GM12891 (cell line): Measurements from ENCODE around the gene FBP1.
A peak's percentile ranks its signal among the peaks of the same experiment; 100 is the strongest.
"Not testable (repeated sequence)": the region's sequence is repeated elsewhere in the genome, so short reads cannot be mapped to it uniquely, and the experiment has no call there.

Source experiments
- DNase-seq: peaks from one replicate; pipeline ENCODE4 v3.0.0; 2011; ENCODE audit warnings: low spot score; ENCODE audit not compliant: insufficient read length
- FAIRE-seq: peaks from 2 replicates; lab custom pipeline; 2011; peaks lifted over from hg19 to GRCh38; lab: Jason Lieb, UNC
- PAX5 ChIP-seq: IDR thresholded peaks from 2 replicates; pipeline ENCODE4 v1.6.1; 2011; ENCODE audit warnings: low read length, moderate library complexity, mild to moderate bottlenecking; ENCODE audit not compliant: insufficient read depth, severe bottlenecking
- POLR2A ChIP-seq: IDR thresholded peaks from 2 replicates; pipeline ENCODE4 v1.6.1; 2011; ENCODE audit warnings: low read depth, low read length, control low read depth
- POLR2AphosphoS5 ChIP-seq: IDR thresholded peaks from 2 replicates; pipeline ENCODE4 v1.6.1; 2011; ENCODE audit warnings: low read depth, low read length, control low read depth
- POU2F2 ChIP-seq: IDR thresholded peaks from 2 replicates; pipeline ENCODE4 v1.6.1; 2011; ENCODE audit warnings: low read depth, mild to moderate bottlenecking, control low read depth, low read length, moderate library complexity
- SPI1 ChIP-seq: IDR thresholded peaks from 2 replicates; pipeline ENCODE4 v1.6.1; 2011; ENCODE audit warnings: low read depth, low read length, control low read depth
- TAF1 ChIP-seq: IDR thresholded peaks from 2 replicates; pipeline ENCODE4 v1.6.1; 2011; ENCODE audit warnings: low read depth, low read length, control low read depth

Gene FBP1

DNA sequence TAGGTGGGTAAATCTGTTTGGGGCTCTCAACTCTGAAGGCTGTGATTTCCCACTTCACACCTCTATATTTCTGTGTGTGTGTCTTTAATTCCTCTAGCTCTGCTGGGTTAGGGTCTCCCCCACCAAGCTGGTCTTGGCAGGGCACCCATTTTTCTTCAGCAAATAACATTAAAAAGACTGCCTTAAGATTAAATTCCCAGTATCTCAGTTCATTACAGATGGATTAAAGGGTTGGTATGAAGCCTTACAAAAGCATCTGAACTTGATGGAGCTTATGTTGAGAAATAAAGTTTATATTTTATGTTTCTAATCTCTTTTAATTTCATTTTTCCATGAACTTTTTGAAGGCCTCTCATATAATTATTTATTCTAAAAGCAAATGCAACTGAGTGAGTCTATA is 72.8 kb downstream of the FBP1 start:
- DNase-seq (no peak), FAIRE-seq (no peak)
- TF ChIP-seq SPI1 (no peak), POLR2A (no peak), TAF1 (no peak), POLR2AphosphoS5 (no peak), PAX5 (no peak), POU2F2 (no peak)

DNA sequence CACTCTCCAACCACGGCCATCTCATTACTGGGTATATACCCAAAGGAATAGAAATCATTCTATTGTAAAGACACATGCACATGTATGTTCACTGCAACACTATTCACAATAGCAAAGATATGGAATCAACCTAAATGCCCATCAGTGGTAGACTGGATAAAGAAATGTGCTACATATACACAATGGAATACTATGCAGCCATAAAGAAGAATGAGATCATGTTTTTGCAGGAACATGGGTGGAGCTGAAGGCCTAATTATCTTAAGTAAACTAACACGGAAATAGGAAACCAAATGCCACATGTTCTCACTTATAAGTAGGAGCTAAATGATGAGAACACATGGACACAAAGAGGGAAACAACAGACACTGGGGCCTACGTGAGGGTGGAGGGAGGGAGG is 75.0 kb downstream of the FBP1 start:
- not testable (repeated sequence) for DNase-seq, FAIRE-seq

- DNase-seq (no peak), FAIRE-seq (no peak)
- TF ChIP-seq SPI1 (no peak), PAX5 (no peak), POU2F2 (no peak)
Measured at GRCh38 chr9:94563548-94563947, 75.8 kb downstream of the FBP1 start.

DNA sequence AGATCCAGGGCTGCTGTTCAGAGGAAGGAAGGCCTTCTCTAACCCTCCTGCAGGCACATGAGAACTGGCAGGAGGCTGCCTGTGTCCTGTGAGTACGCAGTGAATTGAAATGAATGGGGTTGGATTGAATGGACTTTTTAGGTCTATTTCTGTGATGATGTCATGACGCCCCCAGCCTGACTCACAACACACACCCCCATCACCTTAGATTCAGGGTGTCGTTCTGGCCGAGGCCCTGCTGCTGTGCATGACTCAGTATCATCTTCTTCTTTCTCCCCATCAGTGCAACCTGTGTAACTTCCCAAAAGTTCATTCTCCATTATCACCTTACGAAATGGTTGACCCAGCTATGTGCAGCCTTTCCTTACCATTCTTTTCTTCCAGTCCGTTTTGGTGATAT is 79.1 kb downstream of the FBP1 start:
- DNase-seq (no peak), FAIRE-seq (no peak)
- TF ChIP-seq POLR2AphosphoS5: no peak
- TF ChIP-seq TAF1: no peak
- no peak for TF ChIP-seq POU2F2
- no peak for TF ChIP-seq PAX5
- no peak for TF ChIP-seq POLR2A
- no peak for TF ChIP-seq SPI1

DNA sequence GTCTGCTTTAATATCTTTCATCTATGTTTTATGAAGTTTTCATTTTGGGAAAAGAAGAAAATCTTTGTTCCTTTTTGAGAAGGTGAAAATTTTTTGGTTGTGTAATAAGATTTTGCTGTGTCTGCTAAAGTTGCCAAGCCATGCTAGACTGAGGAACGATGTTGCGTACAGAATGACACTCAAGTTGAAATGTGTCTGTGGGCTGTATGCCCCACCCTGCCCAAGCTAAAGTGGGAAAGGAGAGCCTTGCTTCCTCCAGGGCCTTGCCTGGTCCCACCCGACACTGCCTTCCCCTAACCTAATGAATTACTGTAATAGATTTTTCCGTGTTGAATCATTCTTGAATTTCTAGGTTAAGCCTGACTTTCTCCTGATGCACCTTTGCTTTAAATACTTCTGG is 81.9 kb downstream of the FBP1 start:
- DNase-seq: no peak
- TF ChIP-seq SPI1 (no peak), PAX5 (no peak), POLR2A (no peak), POLR2AphosphoS5 (no peak), POU2F2 (no peak), TAF1 (no peak)
- FAIRE-seq: no peak

DNA sequence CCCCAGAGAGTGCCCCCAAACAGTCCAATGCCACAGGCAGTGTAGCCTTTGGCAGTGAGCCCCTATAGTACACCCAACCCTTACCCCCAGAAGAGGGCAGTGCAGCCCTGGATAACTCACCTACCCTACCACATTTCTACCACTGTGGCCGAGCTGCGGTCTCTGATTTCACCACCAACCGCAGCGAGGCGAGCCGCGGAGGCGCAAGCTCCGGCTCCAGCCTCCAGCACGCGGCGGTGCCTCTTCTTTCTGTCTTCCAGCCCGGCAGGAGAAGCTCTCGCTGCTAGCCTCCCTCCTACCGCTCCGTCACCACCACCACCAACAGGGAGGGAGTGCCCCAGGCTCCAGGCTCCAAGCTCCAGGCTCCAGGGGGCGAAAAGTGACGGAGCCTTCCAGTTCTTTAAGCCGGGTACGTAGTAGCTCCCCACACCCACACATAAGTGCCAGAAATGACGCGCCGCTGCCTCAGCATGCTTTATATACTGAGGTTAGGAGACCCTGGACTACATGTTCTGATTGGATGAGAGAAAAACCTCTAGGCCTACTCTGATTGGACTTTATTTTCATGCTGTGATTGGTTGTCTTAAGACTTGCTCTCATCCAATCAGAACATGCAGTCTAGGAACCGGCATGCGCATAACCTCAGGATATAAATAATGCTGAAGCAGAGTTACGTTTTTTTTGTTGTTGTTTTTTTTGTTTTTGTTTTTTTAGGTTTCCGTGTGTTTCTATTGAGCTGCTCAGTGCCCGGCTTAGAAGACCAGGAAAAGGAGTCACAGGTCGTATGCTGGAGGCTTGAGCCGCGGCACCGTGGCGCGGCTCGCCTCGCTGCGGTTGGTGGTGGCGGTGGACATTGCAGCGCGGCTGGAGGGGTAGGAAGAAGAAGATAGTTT is 84.6 kb downstream of the FBP1 start, which contains the start of gene PCAT7:
PCAT7 (plus strand) TSS at position 645 of the 893 bp plus-strand sequence.
- TF ChIP-seq POLR2A (no peak), POLR2AphosphoS5 (no peak), POU2F2 (no peak), TAF1 (no peak), PAX5 (no peak), SPI1 (no peak)

DNA sequence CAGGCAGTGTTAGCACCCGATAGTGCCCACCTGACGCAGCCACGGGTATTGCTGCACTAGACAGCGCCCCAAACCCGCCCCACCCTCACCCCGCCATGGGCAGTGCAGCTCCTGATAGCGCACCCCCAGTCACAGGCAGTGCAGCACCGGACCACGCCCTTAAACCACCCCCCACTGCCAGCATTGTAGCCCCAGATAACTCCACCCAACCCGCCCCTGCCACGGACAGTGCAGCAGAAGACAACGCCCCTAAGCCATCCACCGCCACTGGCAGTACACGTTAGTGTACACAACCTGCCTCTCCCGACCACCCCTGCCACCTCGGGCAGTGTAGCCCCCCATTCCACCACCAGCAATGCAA is 85.3 kb downstream of the FBP1 start:
- TF ChIP-seq POLR2AphosphoS5 (no peak), POLR2A (no peak), PAX5 (no peak), SPI1 (no peak)
- FAIRE-seq (no peak), DNase-seq (no peak)

More for the DNA sequence above, 84.6 kb downstream of the FBP1 start, which contains the start of gene PCAT7:
- DNase-seq: peak; percentile 65
- peak; percentile 89 for FAIRE-seq
